Right lung (tissue), 5 donors: Measurements from ENCODE around the gene ASMT. TPM values are rescaled to one million over a fixed set of nuclear protein-coding genes. Genes with fewer than 3 reads are reported as not detected.
"Not testable (repeated sequence)": the region's sequence is repeated elsewhere in the genome, so short reads cannot be mapped to it uniquely, and the experiment has no call there.

Experiments used
- DNase-seq, 2 donors: peaks; one replicate each; pipeline ENCODE4 v3.0.0-alpha.2; 2013
- polyA plus RNA-seq, 5 donors: library from polyadenylated mRNA; unstranded; fragments of 120-200 nt; gene quantifications; one replicate each; pipeline versions ENCODE4 v1.2.1 to v1.2.3, GENCODE V29; 2013; ENCODE audit warnings: inconsistent platforms in 1 of 5, low replicate concordance in 1 of 5; ENCODE audit not compliant: insufficient read length in 5 of 5, insufficient read depth in 1 of 5

Gene ASMT
- polyA plus RNA-seq, 5 donors = 0.26 to 0.87 (median 0.57) TPM; not detected in 1

DNA sequence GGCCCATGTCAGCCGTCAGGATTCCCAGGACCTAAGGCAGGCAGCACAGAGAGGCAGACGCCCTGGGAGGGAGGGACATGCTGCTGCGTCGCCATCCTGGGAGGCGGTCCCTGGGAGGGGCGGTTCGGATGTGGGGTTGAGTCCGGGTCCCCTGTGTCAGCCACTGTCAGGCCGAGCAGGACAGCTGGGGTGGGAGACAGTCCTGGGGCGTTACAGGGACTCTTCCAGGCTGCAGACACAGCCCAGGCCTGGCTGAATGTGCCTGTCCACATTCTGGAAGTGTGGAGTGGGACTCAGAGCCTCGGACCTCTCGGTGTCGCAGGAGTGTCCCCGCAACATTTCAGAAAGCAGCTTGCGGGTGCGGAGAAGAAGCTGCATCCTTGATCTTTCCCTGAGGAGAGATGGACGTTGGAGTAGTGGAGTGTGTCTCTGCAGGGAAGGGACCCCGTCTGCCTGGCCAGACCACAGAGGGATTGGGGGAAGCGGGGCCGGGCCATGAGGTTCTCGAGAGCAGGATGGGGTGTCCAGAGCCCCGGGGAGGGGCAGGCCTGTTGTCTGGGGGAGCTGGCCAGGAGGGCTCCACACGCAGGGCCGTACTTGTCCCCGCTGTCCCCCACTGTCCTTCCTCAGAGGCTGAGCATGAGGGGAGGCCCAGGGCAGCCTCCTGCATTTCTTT, 17.4 kb upstream of the ASMT start:
- DNase-seq = no peak

DNA sequence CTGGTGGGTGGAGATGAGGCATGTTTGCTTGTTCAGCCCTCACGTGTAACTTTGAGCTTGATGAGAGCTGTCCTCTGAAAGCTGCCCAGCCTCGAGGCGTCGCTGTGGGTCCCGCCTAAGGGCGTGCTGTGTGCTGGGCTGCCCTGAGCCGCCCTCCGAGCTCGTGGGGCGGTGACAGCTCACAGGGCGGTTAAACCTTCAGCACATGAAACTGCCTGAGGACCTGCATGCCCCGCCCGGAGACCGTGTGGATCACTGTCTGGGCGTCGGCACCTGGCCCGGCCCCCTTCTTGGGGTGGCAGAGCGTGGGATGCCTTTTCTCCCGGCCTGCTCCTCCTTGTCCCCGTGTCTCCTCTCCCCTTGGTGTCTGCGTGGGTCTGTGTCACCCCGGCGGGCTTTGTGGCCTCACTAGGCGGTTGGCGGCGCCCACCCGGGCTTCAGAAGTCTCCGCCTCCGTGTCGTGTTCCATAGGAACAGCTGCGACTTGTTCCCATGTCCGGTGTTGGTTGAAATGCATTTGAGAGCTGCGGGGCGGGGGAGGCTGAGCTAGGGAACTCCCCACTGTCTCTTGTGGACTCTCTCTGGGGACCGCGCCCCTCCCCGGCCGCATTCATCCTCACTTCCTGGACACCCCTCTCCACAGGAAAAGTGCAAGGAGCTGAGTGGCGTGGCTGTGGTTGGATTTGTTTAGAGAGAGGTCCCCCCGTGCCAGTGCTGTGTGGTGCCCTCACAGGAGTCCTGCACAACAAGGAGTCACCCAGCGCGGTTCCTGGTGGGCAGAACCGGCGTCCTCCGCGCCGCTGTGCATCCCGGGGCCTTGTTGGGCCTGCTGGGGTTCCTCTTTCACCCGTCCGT, 16.6 kb upstream of the ASMT start:
- no peak for DNase-seq

DNA sequence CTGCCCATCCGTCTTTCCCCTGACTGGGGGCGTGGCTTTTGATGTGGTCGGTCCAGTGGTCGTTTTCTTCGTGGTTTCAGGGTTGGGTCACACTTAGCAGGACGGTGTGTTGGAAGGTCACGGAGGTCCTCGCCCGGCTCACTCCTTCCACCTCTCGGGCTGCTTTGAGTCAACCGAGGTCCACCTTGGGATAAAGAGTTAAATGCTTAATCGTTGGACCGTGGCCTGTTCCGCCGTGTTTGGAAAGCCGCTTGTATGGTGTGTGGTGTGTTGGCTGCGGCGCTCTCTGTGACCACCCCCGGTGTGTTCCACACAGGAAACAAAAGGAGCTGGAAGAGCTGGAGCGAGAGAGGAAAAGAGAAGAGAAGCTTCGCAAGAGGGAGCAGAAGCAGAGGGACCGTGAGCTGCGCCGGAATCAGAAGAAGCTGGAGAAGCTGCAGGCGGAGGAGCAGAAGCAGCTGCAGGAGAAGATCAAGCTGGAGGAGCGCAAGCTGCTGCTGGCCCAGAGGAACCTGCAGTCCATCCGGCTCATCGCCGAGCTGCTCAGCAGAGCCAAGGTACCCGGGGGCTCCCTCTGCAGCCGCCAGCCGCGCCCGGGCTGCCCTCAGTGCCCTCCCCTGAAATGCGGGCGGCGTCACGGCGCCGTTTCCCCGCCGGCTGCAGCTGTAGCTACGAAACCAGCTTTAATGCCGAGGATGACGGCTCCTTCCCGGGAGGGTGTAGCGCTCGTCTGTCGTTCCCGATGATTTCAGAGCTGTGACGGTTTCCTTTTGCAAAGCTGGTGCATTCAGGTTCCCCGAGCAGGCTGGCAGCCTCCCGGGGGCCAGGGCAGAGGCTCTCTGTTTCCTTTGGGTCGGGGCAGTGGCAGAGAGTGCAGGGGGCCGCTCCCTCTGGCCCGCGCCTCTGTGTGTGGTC, 15.7 kb upstream of the ASMT start:
- no peak for DNase-seq

DNA sequence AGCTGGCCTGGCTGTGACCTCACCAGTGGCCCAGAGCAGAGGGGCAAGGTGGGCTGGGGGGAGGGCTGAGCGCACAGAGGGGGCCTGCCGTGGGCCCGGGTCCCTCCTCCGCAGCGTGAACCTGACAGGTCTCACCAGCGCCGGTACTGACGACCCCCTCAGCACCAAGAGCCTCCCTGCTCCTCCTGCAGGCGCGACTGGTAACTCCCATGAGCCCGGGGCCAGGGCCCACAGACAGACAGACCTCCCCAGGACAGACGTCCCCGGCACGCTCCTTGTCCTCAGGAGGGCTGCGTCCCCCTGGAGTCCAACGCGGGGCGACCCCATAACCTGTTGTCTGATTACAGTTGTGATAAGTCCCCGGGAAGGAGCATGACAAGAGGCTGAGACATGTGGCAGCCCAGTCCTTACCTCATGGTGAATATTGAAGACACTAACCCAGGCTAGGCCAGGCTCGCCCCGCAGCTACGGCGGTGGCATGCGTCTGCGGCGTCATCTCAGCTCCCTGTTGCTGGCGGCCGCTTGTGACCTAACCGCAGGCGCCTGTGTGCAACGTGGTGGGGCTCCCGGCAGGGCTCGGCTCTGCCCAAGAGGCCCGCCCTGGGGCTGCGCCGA, 15.0 kb upstream of the ASMT start:
- DNase-seq = no peak

DNA sequence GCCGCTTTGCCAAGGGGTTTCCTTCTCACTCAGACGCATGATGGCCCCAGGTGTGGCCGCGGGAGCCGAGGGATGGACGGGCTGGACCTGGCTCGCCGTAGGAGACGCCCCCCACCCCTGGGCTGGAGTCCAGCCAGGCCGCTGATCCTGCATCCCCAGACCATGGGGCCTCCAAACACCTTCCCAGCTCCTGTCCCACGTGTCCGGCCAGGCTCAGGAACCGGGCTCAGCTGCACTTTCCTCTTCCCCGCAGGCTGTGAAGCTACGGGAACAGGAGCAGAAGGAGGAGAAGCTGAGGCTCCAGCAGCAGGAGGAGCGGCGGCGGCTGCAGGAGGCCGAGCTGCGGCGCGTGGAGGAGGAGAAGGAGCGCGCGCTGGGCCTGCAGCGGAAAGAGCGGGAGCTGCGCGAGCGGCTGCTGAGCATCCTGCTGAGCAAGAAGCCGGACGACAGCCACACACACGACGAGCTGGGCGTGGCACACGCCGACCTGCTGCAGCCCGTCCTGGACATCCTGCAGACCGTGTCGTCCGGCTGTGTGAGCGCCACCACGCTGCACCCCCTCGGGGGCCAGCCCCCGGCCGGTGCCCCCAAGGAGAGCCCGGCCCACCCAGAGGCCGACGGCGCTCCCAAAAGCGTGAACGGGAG, 14.3 kb upstream of the ASMT start:
- no peak for DNase-seq

DNA sequence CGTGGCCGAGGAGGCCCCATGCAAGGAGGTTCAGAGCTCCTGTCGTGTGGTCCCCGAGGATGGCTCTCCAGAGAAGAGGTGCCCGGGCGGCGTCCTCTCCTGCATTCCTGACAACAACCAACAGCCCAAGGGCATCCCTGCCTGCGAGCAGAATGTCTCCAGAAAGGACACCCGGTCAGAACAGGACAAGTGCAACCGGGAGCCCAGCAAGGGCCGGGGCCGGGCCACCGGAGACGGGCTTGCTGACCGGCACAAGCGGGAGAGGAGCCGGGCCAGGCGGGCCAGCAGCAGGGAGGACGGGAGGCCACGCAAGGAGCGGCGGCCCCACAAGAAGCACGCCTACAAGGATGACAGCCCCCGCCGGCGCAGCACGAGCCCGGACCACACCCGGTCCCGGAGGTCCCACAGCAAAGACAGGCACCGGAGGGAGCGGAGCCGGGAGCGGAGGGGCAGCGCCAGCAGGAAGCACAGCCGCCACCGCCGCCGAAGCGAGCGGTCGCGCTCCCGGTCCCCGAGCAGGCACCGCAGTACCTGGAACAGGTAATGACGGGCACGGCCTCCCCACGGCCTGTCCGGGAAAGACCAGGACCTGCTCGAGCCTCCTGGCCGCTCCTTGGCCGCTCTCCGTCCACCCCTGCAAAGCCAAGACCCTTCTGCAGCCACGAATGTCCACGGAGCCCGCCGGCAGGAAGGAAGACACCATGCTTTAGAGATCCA, 13.7 kb upstream of the ASMT start:
- DNase-seq = no peak

DNA sequence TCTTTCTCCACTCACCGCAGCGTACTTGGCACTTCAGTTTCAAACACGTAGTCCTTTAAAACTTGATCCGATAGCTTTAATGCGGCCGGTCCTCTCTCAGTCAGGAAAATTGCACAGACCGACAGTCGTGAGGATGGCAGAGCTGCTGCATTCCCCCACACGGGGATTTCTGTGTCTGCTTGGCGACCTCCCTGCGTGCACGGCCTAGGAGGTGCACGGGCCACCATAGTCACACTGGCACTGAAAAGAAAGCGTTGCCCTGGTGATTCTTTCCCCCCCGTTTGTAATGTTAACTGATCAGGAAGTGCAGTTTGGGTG, 13.1 kb upstream of the ASMT start:
- no peak for DNase-seq

DNA sequence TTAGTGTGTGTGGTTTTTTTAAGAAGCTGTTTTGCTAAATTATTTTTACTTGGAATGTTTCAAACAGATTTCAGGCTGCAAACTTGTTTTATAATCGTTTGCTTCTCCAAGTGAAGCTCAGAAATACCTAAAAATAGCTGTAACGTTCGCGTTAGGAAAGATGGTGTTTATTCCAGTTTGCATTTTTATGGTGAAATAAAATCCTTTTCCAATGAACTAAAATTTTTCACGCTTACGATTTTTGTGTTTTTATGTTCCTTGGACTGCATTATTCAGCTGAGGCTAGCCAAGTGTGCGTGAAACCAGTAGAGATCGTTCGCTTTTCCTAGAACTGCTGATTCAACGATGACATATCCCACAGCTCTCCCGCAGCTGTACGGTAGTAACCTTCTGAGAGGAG, 12.6 kb upstream of the ASMT start:
- no peak for DNase-seq

DNA sequence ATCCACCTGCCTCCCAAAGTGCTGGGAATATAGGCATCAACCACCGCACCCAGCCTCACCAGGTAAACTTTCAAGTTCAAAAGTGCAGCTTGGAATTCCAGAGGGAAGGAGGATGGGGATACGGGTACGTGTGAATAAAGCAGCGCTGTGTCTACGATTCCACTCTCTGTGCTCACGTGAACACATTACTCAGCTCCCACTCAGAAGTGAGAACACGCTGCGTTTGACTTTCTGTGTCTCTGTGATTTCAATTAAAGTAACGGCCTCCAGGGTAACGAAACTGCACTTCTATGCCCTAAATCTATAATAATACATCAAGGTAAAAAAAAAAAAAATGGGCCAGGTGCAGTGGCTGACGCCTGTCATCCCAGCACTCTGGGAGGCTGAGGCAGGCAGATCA, 8.4 kb upstream of the ASMT start:
- DNase-seq = no peak

DNA sequence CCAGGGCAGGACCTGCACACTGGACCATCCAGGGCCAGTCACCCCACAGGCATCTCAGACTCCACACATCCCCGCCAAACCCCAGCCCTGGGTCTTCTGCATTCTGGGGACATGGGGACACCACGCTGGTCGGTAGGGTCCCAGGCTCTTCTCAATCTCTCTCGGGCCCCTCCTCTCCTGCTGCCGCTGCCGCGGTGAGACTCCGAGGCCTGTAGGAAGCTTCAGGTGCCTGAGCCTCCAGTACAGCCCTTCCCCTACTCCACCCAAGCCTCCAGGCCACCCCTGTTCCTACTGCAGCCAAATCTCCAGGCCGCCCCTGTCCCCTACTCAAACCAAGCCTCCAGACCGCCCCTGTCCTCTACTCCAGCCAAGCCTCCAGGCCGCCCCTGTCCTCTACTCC, 5.5 kb upstream of the ASMT start:
- no peak for DNase-seq

DNA sequence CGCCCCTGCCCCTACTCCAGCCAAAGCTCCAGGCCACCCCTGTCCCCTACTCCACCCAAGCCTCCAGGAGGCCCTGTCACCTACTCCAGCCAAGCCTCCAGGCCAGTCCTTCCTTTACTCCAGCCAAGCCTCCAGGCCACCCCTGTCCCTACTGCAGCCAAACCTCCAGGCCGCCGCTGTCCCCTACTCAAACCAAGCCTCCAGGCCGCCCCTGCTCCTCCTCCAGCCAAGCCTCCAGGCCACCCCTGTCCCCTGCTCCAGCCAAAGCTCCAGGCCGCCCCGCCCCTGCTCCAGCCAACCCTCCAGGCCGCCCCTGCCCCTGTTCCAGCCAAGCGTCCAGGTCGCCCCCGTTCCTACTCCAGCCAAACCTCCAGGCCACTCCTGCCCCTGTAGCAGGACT, 5.1 kb upstream of the ASMT start:
- no peak for DNase-seq

DNA sequence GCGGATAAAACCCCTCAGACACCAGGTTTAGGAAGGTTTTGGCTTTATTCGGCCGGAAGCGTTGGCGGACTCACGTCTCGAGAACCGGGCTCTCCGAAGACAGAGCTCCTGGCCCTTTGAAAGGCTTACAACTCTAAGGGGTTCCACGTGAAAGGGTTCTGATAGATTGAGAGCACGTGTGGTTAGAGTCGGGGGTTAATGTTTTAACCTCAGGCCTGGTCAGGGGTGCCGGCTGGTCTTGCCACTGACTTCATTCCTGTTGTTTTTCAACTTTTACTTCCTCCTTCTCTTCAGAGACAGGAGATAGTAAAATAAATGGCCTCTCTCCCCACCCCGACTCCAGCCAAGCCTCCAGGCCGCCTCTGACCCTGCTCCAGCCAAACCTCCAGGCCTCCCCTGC, 4.7 kb upstream of the ASMT start:
- no peak for DNase-seq

DNA sequence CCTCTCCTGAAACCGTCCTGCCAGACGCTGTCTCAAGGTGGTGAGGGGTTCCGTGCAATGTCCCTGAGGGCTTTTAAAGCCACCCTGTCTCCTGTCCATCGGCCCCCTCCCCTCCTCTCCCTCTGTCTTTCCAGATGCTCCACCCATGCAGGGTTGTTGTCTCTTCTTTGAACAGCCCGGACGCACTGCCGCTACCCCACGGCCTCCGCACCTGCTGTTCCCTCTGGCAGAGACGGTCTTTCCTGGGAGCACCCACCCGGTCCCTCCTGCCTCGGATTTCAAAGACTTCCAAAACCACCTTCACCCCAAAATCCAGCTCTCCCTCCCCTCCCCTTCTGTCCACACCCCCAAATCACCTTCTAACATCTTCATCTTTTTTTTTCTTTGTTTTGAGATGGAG, 4.1 kb upstream of the ASMT start:
- DNase-seq = no peak

DNA sequence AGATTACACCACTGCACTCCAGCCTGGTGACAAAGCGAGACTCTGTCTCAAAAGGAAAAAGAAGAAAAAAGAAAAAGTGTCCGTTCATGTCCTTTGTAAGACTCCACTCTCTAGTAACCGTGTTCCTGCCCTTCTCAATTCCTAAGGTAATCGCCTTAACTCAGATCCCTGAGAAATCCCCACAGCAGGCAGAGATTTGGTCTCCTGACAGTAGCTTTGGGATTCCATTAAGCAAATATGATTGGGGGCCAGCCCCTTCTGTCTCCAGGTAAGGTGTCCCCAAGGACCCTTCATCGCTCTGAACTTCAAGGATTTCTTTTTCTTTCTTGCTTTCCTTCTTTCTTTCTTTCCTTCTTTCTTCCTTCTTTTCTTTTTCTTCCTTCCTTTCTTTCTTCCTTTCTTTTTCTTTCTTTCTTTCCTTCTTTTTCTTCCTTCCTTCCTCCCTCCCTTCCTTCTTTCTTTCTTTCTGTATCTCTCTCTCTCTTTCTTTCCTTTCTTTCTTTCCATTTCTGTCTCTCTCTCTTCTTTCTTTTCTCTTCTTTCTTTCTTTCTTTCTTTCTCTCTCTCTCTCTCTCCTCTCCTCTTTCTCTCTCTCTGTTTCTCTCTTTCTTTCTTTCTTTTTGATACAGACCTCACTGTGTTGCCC, 2.1 kb upstream of the ASMT start:
- DNase-seq = no peak

DNA sequence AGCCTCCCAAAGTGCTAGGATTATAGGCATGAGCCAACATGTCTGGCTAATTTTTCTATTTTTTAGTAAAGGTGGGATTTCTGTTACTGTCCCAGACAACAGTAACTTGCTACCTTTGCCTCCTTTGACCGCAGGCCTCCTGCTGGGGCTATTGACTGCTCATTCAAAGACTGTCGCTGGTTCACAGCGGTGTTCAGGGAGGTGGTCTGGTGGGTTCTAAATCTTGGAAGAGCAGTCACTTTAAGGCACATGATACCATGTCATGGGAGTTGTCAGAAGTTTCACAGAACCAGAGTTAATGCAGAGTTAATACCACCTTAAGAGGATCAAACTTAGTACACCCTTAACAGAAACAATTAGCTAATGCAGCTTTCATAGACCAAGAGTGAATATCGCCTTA, 3.8 kb downstream of the ASMT start:
- DNase-seq = no peak

DNA sequence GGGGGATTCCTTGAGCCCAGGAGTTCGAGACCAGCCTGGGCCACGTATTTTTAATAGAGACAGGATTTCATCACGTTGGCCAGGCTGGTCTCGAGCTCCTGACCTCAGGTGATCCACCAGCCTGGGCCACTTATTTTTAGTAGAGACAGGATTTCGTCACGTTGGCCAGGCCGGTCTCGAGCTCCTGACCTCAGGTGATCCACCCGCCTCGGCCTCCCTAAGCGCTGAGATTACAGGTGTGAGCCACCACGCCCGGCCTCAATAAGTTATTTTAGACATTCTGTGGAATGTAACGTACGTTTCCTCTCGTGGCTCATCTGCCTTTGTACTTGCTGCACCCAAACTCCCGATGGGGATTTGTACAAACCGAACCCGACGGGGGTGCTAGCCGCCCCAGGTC, 8.8 kb downstream of the ASMT start:
- no peak for DNase-seq

DNA sequence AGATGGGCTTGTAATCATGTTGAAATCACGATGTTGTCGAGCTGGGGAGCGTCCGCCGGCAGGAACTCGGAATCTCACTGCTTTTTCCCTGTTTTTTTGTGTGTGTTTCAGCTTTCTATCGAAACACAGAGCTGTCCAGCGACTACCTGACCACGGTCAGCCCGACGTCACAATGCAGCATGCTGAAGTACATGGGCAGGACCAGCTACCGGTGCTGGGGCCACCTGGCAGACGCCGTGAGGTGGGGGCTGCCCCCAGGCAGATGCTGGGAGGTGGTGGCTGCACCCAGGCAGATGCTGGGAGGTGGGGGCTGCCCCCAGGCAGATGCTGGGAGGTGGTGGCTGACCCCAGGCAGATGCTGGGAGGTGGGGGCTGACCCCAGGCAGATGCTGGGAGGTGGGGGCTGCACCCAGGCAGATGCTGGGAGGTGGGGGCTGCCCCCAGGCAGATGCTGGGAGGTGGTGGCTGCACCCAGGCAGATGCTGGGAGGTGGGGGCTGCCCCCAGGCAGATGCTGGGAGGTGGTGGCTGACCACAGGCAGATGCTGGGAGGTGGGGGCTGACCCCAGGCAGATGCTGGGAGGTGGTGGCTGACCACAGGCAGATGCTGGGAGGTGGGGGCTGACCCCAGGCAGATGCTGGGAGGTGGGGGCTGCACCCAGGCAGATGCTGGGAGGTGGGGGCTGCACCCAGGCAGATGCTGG, 9.4 kb downstream of the ASMT start:
- not testable (repeated sequence) for DNase-seq

DNA sequence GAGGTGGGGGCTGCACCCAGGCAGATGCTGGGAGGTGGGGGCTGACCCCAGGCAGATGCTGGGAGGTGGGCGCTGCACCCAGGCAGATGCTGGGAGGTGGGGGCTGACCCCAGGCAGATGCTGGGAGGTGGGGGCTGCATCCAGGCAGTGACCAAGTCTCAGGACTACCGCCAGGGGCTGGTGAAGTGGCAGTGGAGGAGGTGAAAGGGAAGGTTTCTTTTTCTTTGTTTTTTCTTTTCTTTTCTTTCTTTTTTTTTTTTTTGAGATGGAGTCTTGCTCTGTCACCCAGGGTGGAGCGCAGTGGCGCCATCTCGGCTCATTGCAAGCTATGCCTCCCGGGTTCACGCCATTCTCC, 10.0 kb downstream of the ASMT start:
- not testable (repeated sequence) for DNase-seq

DNA sequence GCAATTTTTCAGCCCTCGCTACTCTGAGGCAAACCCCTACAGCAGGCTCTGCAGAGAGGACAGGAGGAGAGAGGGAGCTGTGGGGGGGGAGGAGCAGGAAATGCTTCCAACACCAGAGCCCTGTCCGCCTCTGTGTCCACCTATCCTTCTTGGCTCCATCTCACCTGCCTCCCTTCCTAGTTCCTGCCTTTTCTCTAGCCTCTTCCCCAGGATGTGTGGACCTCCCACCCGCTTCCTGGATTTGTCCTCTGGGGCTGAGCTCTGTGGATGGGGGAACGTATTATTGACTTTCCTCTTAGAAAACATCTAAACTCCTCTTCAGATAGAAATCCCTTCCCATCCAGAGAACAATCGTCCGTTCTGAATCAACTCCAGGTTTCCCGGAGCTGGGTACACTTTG, 14.4 kb downstream of the ASMT start:
- DNase-seq = no peak

DNA sequence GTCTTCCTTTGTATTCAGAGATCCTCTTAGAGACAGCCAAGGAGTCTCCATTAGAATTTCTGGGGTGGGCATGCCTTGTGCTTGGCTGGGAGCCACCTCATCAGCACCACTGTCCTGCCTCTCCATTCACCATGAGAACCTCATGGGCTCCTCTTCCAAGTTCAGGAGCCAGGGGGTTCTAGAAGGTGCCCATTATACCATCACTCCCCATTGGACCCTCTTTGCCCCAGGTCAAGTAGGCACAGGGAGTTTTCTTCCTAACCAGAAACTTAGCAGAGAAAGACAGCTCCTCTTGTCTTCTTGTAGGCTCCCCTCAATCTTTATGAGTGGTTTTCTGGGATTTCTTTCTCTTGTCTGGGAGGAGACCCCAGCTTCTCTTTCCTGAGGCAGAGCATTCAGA, 31.1 kb downstream of the ASMT start:
- no peak for DNase-seq
